Colonic mucosa (tissue), 4 donors: ENCODE data around the gene MYMK. TPM values are rescaled to one million over a fixed set of nuclear protein-coding genes. Genes with fewer than 3 reads are reported as not detected.

Experiments used
- DNase-seq: peaks from one replicate; pipeline ENCODE4 v3.0.0-alpha.2; 2020
- H3K27ac ChIP-seq: fragments of 200-600 bp; one replicate; pipeline ENCODE4 v1.8.0; 2021
- H3K27me3 ChIP-seq: fragments of 200-600 bp; one replicate; pipeline ENCODE4 v1.8.0; 2021
- H3K36me3 ChIP-seq: fragments of 200-600 bp; one replicate; pipeline ENCODE4 v1.8.0; 2021
- H3K4me1 ChIP-seq: fragments of 200-600 bp; one replicate; pipeline ENCODE4 v1.8.0; 2021; ENCODE audit warnings: mild to moderate bottlenecking
- H3K4me3 ChIP-seq: fragments of 200-600 bp; one replicate; pipeline ENCODE4 v1.8.0; 2021
- H3K9ac ChIP-seq, 2 donors: one replicate each; pipeline ENCODE4 v1.7.0; 2013; ENCODE audit warnings: control low read depth in 2 of 2, low read depth in 2 of 2, low read length in 2 of 2
- H3K9me3 ChIP-seq: fragments of 200-600 bp; one replicate; pipeline ENCODE4 v1.8.0; 2021
- CTCF ChIP-seq: fragments of 200-600 bp; IDR thresholded peaks from one replicate; pipeline ENCODE4 v1.8.0; 2022; ENCODE audit warnings: antibody characterized with exemption, mild to moderate bottlenecking
- intact Hi-C: fragments of 100-400 bp; cut with DNase I; formaldehyde crosslinking; loops from one replicate; pipeline ENCODE4 v1.14.1; 2022
- total RNA-seq, 2 donors: library from RNA; stranded (reverse); fragmentation: NEBNext Ultra II Directional in 1 of 2; extraction: Animal tissue kit (Norgen Biotek cat#: 25700) in 1 of 2; gene quantifications; one replicate each; pipeline ENCODE4 v1.2.1, GENCODE V29; 2021
- donor health status: healthy.
- donor health status: DM: no; HTN: no; CAD: no.
- donor health status: DM: no; HTN: no; CAD: no.

Gene MYMK
- total RNA-seq, 2 donors from 2014 or later, result not detected

GRCh38 chr9:133499892-133500270 is 24.9 kb downstream of the MYMK start:
- intact Hi-C loops, result no loop called here
- no peak overlapping the region for H3K27ac ChIP-seq
- H3K27me3 ChIP-seq, result no peaks in the 10 kb centered on the region
- DNase-seq, result no peak
- H3K9ac ChIP-seq, result no peak overlapping the region
- peaks cover 2% of the 10 kb centered on the region for H3K4me1 ChIP-seq
- no peaks in the 10 kb centered on the region for H3K9me3 ChIP-seq
- TF ChIP-seq CTCF, result no peak
- H3K4me3 ChIP-seq, result no peak overlapping the region
- H3K36me3 ChIP-seq, result no peaks in the 10 kb centered on the region

GRCh38 chr9:133499132-133499891 is 25.4 kb downstream of the MYMK start:
- H3K27ac ChIP-seq, result no peak overlapping the region
- intact Hi-C loops, result no loop called here
- H3K4me3 ChIP-seq, result no peak overlapping the region
- no peaks in the 10 kb centered on the region for H3K9me3 ChIP-seq
- H3K9ac ChIP-seq, result no peak overlapping the region
- TF ChIP-seq CTCF, result no peak
- H3K27me3 ChIP-seq, result no peaks in the 10 kb centered on the region
- H3K4me1 ChIP-seq, result peaks cover 2% of the 10 kb centered on the region
- DNase-seq, result peak; percentile 53
- H3K36me3 ChIP-seq, result no peaks in the 10 kb centered on the region

GRCh38 chr9:133496861-133497842 is 27.6 kb downstream of the MYMK start:
- no peak overlapping the region for H3K9ac ChIP-seq
- no peak for TF ChIP-seq CTCF
- H3K4me3 ChIP-seq, result no peak overlapping the region
- H3K27me3 ChIP-seq, result no peaks in the 10 kb centered on the region
- H3K36me3 ChIP-seq, result no peaks in the 10 kb centered on the region
- intact Hi-C loops, result no loop called here
- H3K9me3 ChIP-seq, result no peaks in the 10 kb centered on the region
- H3K4me1 ChIP-seq, result peaks cover 2% of the 10 kb centered on the region
- no peak for DNase-seq
- H3K27ac ChIP-seq, result no peak overlapping the region

GRCh38 chr9:133495327-133496293 is 29.1 kb downstream of the MYMK start:
- no peak for DNase-seq
- no peak for TF ChIP-seq CTCF

More at GRCh38 chr9:133495327-133496293, 29.1 kb downstream of the MYMK start:
- H3K27me3 ChIP-seq, result no peaks in the 10 kb centered on the region
- no peak overlapping the region for H3K4me3 ChIP-seq
- intact Hi-C loops, result no loop called here
- no peak overlapping the region for H3K9ac ChIP-seq
- H3K9me3 ChIP-seq, result no peaks in the 10 kb centered on the region
- H3K36me3 ChIP-seq, result no peaks in the 10 kb centered on the region
- peaks cover 2% of the 10 kb centered on the region for H3K4me1 ChIP-seq
- H3K27ac ChIP-seq, result no peak overlapping the region
